Panc1 (cell line): ENCODE results near the gene MOV10L1. TPM values are rescaled to one million over a fixed set of nuclear protein-coding genes. Genes with fewer than 3 reads are reported as not detected.

Experiments used
- ATAC-seq: fragments of 200-7000 bp; cut with Tn5 transposase; 2 replicates; pipeline ENCODE4 v1.9.1; 2020; ENCODE audit warnings: mild to moderate bottlenecking, moderate library complexity
- BruUV-seq: library from RNA; stranded (reverse); fragments of 400-500 nt; replicated peaks from 2 replicates; lab custom pipeline; 2021; lab: Mats Ljungman, UMichigan
- CTCF ChIA-PET: fragments of 300-600 bp; sonication (Branson Sonifier 250); formaldehyde crosslinking; loops from one replicate; lab custom pipeline; 2022; ENCODE audit warnings: antibody characterized with exemption; lab: Charles Lee
- POLR2A ChIA-PET: fragments of 300-600 bp; sonication (Branson Sonifier 250); formaldehyde crosslinking; loops from one replicate; lab custom pipeline; 2022; ENCODE audit warnings: antibody characterized with exemption; lab: Charles Lee
- DNase-seq: peaks from one replicate; pipeline ENCODE4 v3.0.0-alpha.2; 2010; ENCODE audit warnings: low read depth, low spot score
- H3K27ac ChIP-seq: 2 replicates; pipeline ENCODE4 v1.5.1; 2011; ENCODE audit warnings: mild to moderate bottlenecking, low read length, inconsistent platforms
- H3K27me3 ChIP-seq: fragments of 200-500 bp; sonication (Bioruptor generic); 2 replicates; pipeline ENCODE4 v1.6.0; 2014; ENCODE audit warnings: low read length, inconsistent platforms; ENCODE audit not compliant: control insufficient read depth, insufficient read depth
- H3K36me3 ChIP-seq: fragments of 200-500 bp; sonication (Bioruptor generic); 2 replicates; pipeline ENCODE4 v1.5.1; 2014; ENCODE audit warnings: inconsistent platforms, mild to moderate bottlenecking, low read length, moderate library complexity; ENCODE audit not compliant: control insufficient read depth, insufficient read depth
- H3K4me1 ChIP-seq: 2 replicates; pipeline ENCODE4 v1.5.1; 2011; ENCODE audit warnings: inconsistent platforms, mild to moderate bottlenecking, low read length, moderate library complexity; ENCODE audit not compliant: control insufficient read depth, insufficient read depth
- H3K4me3 ChIP-seq, 2 experiments: 2 replicates each; pipeline ENCODE4 v1.5.1; 2011 to 2012; ENCODE audit warnings: low read depth in 2 of 2, low read length in 2 of 2, mild to moderate bottlenecking in 2 of 2, inconsistent platforms in 1 of 2, moderate library complexity in 1 of 2
- H3K9me3 ChIP-seq: fragments of 200-500 bp; sonication (Bioruptor generic); 2 replicates; pipeline ENCODE4 v1.5.1; 2014; ENCODE audit warnings: low read depth, mild to moderate bottlenecking, inconsistent platforms, low read length, moderate library complexity; ENCODE audit not compliant: control insufficient read depth, insufficient read depth
- POLR2AphosphoS5 ChIP-seq: IDR thresholded peaks from 2 replicates; pipeline ENCODE4 v1.6.1; 2012; ENCODE audit warnings: mild to moderate bottlenecking, low read depth, low read length, moderate library complexity
- SIN3A ChIP-seq: IDR thresholded peaks from 2 replicates; pipeline ENCODE4 v1.6.1; 2012; ENCODE audit warnings: low read depth, mild to moderate bottlenecking, low read length, moderate library complexity, borderline replicate concordance; ENCODE audit not compliant: insufficient read depth
- TCF7L2 ChIP-seq: IDR thresholded peaks from 2 replicates; pipeline ENCODE4 v1.6.1; 2011; ENCODE audit warnings: mild to moderate bottlenecking, low read depth, low read length, inconsistent platforms
- in situ Hi-C: cut with HindIII; loops from 2 replicates; pipeline ENCODE4 v1.10.0; 2016; ENCODE audit warnings: low sequenced_read_pairs, low pct_unique_long_range_greater_than_20kb
- intact Hi-C: fragments of 100-400 bp; cut with micrococcal nuclease; formaldehyde crosslinking; loops from one replicate; pipeline ENCODE4 v1.10.0; 2022; ENCODE audit not compliant: unreplicated experiment
- total RNA-seq: library from RNA; stranded (reverse); gene quantifications from one replicate; pipeline ENCODE4 v1.2.1, GENCODE V29; 2021; ENCODE audit not compliant: unreplicated experiment
- TF ChIP-seq, protein P1 (sequence below): fragments of 450-650 bp; IDR thresholded peaks from 2 replicates; pipeline ENCODE4 v1.5.1; 2017; ENCODE audit warnings: mild to moderate bottlenecking
- TF ChIP-seq, protein P2 (sequence below), 2 experiments: IDR thresholded peaks; 2 replicates each; pipeline ENCODE4 v1.6.1; 2011 to 2012; ENCODE audit warnings: low read depth in 2 of 2, control low read depth in 1 of 2, low read length in 1 of 2, mild to moderate bottlenecking in 1 of 2, moderate library complexity in 1 of 2; ENCODE audit not compliant: insufficient read depth in 1 of 2

Gene MOV10L1
- total RNA-seq, 1 experiment from 2014 or later, result 0.10 TPM

DNA sequence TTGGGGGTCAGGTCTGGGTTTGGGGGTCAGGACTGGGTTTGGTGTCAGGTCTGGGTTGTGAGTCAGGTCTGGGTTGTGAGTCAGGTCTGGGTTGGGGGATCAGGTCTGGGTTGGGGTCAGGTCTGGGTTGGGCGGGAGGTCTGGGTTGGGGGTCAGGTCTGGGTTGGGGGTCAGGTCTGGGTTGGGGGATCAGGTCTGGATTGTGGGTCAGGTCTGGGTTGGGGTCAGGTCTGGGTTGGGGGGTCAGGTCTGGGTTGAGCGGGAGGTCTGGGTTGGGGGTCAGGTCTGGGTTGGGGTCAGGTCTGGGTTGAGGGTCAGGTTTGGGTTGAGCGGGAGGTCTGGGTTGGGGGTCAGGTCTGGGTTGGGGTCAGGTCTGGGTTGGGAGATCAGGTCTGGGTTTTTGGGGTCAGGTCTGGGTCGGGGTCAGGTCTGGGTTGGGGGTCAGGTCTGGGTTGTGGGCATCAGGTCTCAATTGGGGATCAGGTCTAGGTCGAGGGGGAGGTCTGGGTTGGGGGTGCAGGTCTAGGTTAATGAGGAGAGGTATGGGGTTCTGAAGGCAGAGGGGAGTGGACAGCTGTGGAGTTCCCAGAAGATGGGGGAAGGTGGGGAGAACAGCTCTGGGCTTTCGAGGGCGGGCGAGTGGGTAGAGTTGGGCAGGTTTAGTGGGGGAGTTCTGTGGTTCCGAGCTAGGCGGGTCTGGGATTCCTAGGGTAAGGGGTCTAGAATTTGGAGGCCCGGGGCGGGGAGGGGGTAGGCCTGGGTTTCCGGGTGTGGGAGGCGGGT is 32.3 kb upstream of the MOV10L1 start:
- CTCF ChIA-PET, result no interaction called here
- intact Hi-C loops, result no loop called here

DNA sequence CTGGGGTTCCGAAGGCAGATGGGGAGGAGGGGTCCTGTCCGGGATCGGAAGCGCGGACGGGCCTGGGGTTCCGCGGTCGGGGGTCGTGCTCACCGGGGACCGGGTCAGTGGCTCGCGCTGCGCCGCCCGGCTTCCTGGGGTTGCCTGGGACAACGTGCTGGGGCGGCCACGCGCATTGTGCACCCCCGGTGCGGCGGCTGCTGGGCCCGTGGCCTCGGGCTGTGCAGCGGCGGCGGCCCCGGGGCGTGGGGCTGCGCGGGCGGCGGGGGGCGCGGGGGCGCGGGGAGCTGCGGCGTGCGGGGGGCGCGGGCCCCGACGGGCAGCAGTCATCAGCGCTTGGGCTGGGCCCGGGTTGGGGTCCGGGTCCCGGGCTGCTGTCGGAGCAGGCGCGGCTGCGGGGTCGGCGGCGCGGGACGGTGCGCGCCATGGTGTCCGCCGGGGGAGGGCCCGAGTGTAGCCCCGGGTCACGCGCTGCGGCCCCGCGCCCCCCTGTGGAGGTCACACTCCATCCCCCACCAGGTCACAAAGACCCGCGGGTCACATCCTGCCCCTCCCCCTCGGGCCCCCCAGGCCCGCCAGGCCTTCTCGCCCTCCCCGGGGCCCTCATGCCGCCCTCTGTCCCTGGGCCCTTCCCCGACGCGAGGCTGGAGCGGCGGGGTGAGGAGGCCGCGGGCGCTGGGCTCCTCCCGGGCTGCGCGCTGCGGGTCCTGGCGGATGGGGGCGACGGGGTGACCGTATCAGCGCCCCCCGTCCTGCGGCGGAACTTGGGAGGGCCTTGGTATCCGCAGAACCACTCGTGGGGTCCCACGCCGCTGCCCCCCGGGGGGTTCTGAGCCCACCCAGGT is 31.5 kb upstream of the MOV10L1 start, which contains the start of gene TTLL8:
TSS of gene TTLL8 (minus strand) at position 238 of the 845 bp plus-strand sequence.
- Histone ChIP-seq H3K36me3 (no peaks in the 10 kb centered on the region), H3K27me3 (no peaks in the 10 kb centered on the region), H3K27ac (no peak within 1 kb of the TSS), H3K4me1 (no peaks in the 10 kb centered on the region), H3K4me3 (no peak within 1 kb of the TSS), H3K9me3 (no peaks in the 10 kb centered on the region)
- in situ Hi-C loops (no loop called here), intact Hi-C loops (no loop called here)
- BruUV-seq, result no TSS peak
- ATAC-seq (no peak), DNase-seq (no peak)
- POLR2A ChIA-PET, result no interaction called here
- TF ChIP-seq POLR2AphosphoS5 (no peak), TCF7L2 (no peak), SIN3A (no peak)
- TF ChIP-seq, protein P1, sequence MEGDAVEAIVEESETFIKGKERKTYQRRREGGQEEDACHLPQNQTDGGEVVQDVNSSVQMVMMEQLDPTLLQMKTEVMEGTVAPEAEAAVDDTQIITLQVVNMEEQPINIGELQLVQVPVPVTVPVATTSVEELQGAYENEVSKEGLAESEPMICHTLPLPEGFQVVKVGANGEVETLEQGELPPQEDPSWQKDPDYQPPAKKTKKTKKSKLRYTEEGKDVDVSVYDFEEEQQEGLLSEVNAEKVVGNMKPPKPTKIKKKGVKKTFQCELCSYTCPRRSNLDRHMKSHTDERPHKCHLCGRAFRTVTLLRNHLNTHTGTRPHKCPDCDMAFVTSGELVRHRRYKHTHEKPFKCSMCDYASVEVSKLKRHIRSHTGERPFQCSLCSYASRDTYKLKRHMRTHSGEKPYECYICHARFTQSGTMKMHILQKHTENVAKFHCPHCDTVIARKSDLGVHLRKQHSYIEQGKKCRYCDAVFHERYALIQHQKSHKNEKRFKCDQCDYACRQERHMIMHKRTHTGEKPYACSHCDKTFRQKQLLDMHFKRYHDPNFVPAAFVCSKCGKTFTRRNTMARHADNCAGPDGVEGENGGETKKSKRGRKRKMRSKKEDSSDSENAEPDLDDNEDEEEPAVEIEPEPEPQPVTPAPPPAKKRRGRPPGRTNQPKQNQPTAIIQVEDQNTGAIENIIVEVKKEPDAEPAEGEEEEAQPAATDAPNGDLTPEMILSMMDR, result no peak
- TF ChIP-seq, protein P2, sequence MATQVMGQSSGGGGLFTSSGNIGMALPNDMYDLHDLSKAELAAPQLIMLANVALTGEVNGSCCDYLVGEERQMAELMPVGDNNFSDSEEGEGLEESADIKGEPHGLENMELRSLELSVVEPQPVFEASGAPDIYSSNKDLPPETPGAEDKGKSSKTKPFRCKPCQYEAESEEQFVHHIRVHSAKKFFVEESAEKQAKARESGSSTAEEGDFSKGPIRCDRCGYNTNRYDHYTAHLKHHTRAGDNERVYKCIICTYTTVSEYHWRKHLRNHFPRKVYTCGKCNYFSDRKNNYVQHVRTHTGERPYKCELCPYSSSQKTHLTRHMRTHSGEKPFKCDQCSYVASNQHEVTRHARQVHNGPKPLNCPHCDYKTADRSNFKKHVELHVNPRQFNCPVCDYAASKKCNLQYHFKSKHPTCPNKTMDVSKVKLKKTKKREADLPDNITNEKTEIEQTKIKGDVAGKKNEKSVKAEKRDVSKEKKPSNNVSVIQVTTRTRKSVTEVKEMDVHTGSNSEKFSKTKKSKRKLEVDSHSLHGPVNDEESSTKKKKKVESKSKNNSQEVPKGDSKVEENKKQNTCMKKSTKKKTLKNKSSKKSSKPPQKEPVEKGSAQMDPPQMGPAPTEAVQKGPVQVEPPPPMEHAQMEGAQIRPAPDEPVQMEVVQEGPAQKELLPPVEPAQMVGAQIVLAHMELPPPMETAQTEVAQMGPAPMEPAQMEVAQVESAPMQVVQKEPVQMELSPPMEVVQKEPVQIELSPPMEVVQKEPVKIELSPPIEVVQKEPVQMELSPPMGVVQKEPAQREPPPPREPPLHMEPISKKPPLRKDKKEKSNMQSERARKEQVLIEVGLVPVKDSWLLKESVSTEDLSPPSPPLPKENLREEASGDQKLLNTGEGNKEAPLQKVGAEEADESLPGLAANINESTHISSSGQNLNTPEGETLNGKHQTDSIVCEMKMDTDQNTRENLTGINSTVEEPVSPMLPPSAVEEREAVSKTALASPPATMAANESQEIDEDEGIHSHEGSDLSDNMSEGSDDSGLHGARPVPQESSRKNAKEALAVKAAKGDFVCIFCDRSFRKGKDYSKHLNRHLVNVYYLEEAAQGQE (IDR thresholded peaks at IDR 0.05; ENCODE audit: insufficient read depth in 1 of 2, low read depth in 2 of 2, low read length in 1 of 2), result no peak
- CTCF ChIA-PET, result no interaction called here

More for the DNA sequence above, 32.3 kb upstream of the MOV10L1 start:
- no peak for DNase-seq
- no peaks in the 10 kb centered on the region for H3K27me3 ChIP-seq
- POLR2A ChIA-PET, result no interaction called here
- no peaks in the 10 kb centered on the region for H3K4me1 ChIP-seq
- in situ Hi-C loops, result no loop called here
- no peak overlapping the region for H3K4me3 ChIP-seq
- no peaks in the 10 kb centered on the region for H3K36me3 ChIP-seq
- H3K27ac ChIP-seq, result no peak overlapping the region
- no peak for TF ChIP-seq TCF7L2
- TF ChIP-seq, protein P2 (IDR thresholded peaks at IDR 0.05; ENCODE audit: insufficient read depth in 1 of 2, low read depth in 2 of 2, low read length in 1 of 2), result no peak
- no peak for TF ChIP-seq SIN3A
- no peak for TF ChIP-seq POLR2AphosphoS5
- TF ChIP-seq, protein P1, result no peak
- ATAC-seq, result no peak
- no peaks in the 10 kb centered on the region for H3K9me3 ChIP-seq
- BruUV-seq, result no TSS peak
